HG03460 (cell line): ENCODE measurements around the gene TIPIN.
A peak's percentile ranks its signal among the peaks of the same experiment; 100 is the strongest.
"Not testable (repeated sequence)": the region's sequence is repeated elsewhere in the genome, so short reads cannot be mapped to it uniquely, and the experiment has no call there.

ENCODE experiments used
- ATAC-seq: cut with Tn5 transposase; IDR thresholded peaks from one replicate; pipeline ENCODE4 v1.9.1; 2021; ENCODE audit not compliant: unreplicated experiment

TIPIN gene

GRCh38 chr15:66356359-66357236 lies at the start of gene TIPIN:
TSS of gene TIPIN (minus strand) at chr15:66356685. CDS start at chr15:66352947, 3,738 bp downstream.
- peak; percentile 83 for ATAC-seq

- no peak for ATAC-seq
These were observed 49.1 kb upstream of the TIPIN start for GRCh38 chr15:66405615-66406014.

GRCh38 chr15:66405007-66405406 lies 48.5 kb upstream of the TIPIN start:
- ATAC-seq: no peak

GRCh38 chr15:66404532-66404931 lies 48.0 kb upstream of the TIPIN start:
- no peak for ATAC-seq

GRCh38 chr15:66404122-66404521 lies 47.6 kb upstream of the TIPIN start:
- ATAC-seq: no peak

- ATAC-seq: no peak
These were observed 46.8 kb upstream of the TIPIN start for GRCh38 chr15:66403323-66403722.

- ATAC-seq: no peak
These were observed 46.3 kb upstream of the TIPIN start for GRCh38 chr15:66402761-66403284.

- no peak for ATAC-seq
These were observed 44.9 kb upstream of the TIPIN start for GRCh38 chr15:66401130-66402021.

- no peak for ATAC-seq
These were observed 43.9 kb upstream of the TIPIN start for GRCh38 chr15:66400351-66400774.

- no peak for ATAC-seq
These were observed 42.8 kb upstream of the TIPIN start for GRCh38 chr15:66399276-66399675.

GRCh38 chr15:66394915-66395314 lies 38.4 kb upstream of the TIPIN start:
- ATAC-seq: no peak

GRCh38 chr15:66394472-66394871 lies 38.0 kb upstream of the TIPIN start:
- no peak for ATAC-seq

GRCh38 chr15:66393037-66393436 lies 36.6 kb upstream of the TIPIN start:
- not testable (repeated sequence) for ATAC-seq

- ATAC-seq: no peak
These were observed 34.2 kb upstream of the TIPIN start for GRCh38 chr15:66390678-66391077.

- no peak for ATAC-seq
These were observed 33.4 kb upstream of the TIPIN start for GRCh38 chr15:66389859-66390381.

- no peak for ATAC-seq
These were observed 32.8 kb upstream of the TIPIN start for GRCh38 chr15:66389098-66389858.

- no peak for ATAC-seq
These were observed 32.1 kb upstream of the TIPIN start for GRCh38 chr15:66388576-66388975.

GRCh38 chr15:66388043-66388363 lies 31.5 kb upstream of the TIPIN start:
- no peak for ATAC-seq

GRCh38 chr15:66387163-66388042 lies 30.9 kb upstream of the TIPIN start:
- ATAC-seq: peak; percentile 22
